Gastroesophageal sphincter (tissue), 4 donors: ENCODE data around the gene ABCB6. TPM values are rescaled to one million over a fixed set of nuclear protein-coding genes. Genes with fewer than 3 reads are reported as not detected.

Source experiments
- ATAC-seq: fragments of 150-250 bp; one replicate; pipeline ENCODE4 v1.9.1; 2016; ENCODE audit warnings: mild to moderate bottlenecking, moderate library complexity
- H3K27ac ChIP-seq, 4 donors: fragments of 200-600 bp; sonication (generic) in 3 of 4; 1 replicate in 3 of 4; 2 replicates in 1 of 4; pipeline ENCODE4 v1.5.1; 2016 to 2019
- H3K27me3 ChIP-seq: fragments of 200-600 bp; sonication (generic); one replicate; pipeline ENCODE4 v1.5.1; 2019
- H3K36me3 ChIP-seq, 2 donors: fragments of 200-600 bp; sonication (generic); one replicate each; pipeline ENCODE4 v1.5.1; 2019; ENCODE audit warnings: control low read depth in 1 of 2
- H3K4me1 ChIP-seq, 3 donors: fragments of 200-600 bp; sonication (generic); 1 replicate in 2 of 3; 2 replicates in 1 of 3; pipeline ENCODE4 v1.5.1; 2016 to 2019; ENCODE audit warnings: control low read depth in 2 of 3
- H3K4me3 ChIP-seq, 2 donors: fragments of 200-600 bp; sonication (generic); one replicate each; pipeline ENCODE4 v1.5.1; 2019; ENCODE audit warnings: mild to moderate bottlenecking in 1 of 2, moderate library complexity in 1 of 2
- H3K9me3 ChIP-seq, 3 donors: fragments of 200-600 bp; sonication (generic); one replicate each; pipeline ENCODE4 v1.5.1; 2017 to 2019; ENCODE audit warnings: control low read depth in 2 of 3
- CTCF ChIP-seq, 4 experiments: fragments of 200-600 bp in 2 of 4; fragments of 450-650 bp in 2 of 4; sonication (generic) in 1 of 4; IDR thresholded peaks; one replicate each; pipeline ENCODE4 v1.5.1; 2017 to 2019; ENCODE audit warnings: antibody characterized with exemption in 4 of 4, mild to moderate bottlenecking in 2 of 4, moderate library complexity in 2 of 4
- EP300 ChIP-seq: sonication (generic); formaldehyde crosslinking; IDR thresholded peaks from one replicate; pipeline ENCODE4 v1.6.1; 2017; ENCODE audit warnings: antibody characterized with exemption, mild to moderate bottlenecking
- POLR2A ChIP-seq, 2 donors: fragments of 450-650 bp; IDR thresholded peaks; one replicate each; pipeline ENCODE4 v1.6.1; 2017; ENCODE audit warnings: antibody characterized with exemption in 2 of 2, mild to moderate bottlenecking in 2 of 2, moderate library complexity in 1 of 2
- POLR2AphosphoS5 ChIP-seq: sonication (generic); formaldehyde crosslinking; IDR thresholded peaks from one replicate; pipeline ENCODE4 v1.6.1; 2017; ENCODE audit warnings: antibody characterized with exemption
- WGBS, 2 donors: methylation state at CpG; one replicate each; pipeline ENCODE4 v1.1.5; 2018; ENCODE audit warnings: low coverage in 1 of 2; 5-methylcytosine and 5-hydroxymethylcytosine counted together
- total RNA-seq, 4 donors: library from RNA; depleted of rRNA; stranded (reverse); fragments of >200 nt; gene quantifications; one replicate each; pipeline ENCODE4 v1.1.0, GENCODE V29; 2016

The ABCB6 gene
- total RNA-seq, 4 donors from 2014 or later, result 11.4 to 19.6 (median 16.8) TPM

DNA sequence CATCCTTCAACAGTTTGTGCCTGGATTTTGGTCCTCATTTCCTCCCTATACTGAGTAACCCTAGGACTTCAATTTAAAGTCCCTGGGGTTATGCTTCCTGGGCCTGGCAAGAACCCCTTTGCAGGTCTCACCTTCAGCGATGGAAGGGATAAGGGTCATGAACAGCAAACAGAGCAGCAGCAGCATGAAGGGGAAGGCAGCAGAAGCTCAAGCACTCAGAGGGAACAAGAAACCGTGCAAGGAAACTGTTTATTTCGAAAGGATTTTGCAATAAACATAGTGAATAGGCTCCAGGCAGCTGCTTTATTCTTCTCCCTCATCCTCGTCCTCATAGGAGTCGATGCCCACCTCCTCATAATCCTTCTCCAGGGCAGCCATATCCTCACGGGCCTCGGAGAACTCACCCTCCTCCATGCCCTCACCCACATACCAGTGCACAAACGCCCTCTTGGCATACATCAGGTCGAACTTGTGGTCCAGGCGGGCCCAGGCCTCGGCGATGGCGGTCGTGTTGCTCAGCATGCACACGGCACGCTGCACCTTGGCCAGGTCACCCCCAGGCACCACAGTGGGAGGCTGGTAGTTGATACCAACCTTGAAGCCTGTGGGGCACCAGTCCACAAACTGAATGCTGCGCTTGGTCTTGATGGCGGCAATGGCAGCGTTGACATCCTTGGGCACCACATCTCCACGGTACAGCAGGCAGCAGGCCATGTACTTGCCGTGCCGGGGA, 31.5 kb upstream of the ABCB6 start:
- Histone ChIP-seq H3K4me1 (peaks cover 3 to 90% (median 34%) of the 10 kb centered on the region in 3 donors), H3K9me3 (no peaks in the 10 kb centered on the region), H3K27me3 (no peaks in the 10 kb centered on the region), H3K27ac (peak overlapping the region; percentile 17 to 90 (median 88)), H3K36me3 (peaks cover 0 to 47% of the 10 kb centered on the region in 2 donors), H3K4me3 (no peak overlapping the region)
- no peak for TF ChIP-seq POLR2A (IDR thresholded peaks at IDR 0.05)
- TF ChIP-seq EP300, result no peak
- no peak for TF ChIP-seq POLR2AphosphoS5
- ATAC-seq, result no peak
- WGBS, 2 donors, result 63 to 74% methylated on average over 3 to 15 of the region's 22 CpGs

DNA sequence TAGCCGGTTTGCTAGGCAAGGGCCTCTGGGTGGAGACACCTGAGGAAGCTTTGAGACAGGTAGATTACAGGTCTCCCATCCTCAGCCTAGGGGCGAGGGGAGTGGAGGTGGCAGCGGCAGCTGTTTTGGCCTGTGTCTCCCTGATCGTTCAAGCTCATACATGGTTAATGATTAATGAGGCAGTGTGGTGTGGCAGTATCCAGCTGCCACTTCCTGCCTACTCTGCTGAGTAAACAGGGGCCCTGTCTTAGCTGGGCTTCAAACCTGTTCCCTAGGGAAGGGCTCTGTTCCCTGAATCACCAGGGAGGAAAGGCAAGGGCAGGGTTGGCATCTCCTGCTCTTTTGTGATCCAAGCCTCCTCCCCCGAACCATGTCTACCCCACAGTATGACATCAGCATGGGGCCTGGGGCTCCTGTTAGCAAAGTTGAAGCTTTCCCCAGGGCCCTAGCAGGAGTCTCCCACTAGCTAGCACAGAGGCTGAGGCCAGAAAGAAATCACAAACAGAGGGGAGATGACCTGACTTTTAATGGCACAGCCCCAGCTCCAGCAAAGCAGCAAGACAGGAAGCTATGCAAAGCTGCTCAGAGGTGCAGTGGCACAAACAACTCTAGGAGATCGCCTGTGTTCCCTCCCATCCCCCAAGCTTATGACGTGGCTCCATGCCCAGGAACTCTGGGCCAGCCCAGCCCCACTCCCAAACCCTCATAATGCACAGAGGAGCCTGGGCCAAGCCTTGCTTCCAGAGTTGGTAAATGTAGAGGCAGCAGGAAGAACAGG, 30.6 kb upstream of the ABCB6 start:
- TF ChIP-seq POLR2AphosphoS5 (peak; percentile 46), POLR2A (IDR thresholded peaks at IDR 0.05) (no peak)
- peak; percentile 46 for ATAC-seq
- WGBS, 2 donors, result 0% methylated on average over 1 of the region's 7 CpGs; no CpG with 5 or more reads in 1 of the 2 donors
- H3K4me1 ChIP-seq, result peaks cover 3 to 89% (median 29%) of the 10 kb centered on the region in 3 donors
- peaks cover 0 to 47% of the 10 kb centered on the region in 2 donors for H3K36me3 ChIP-seq
- peak overlapping the region; percentile 45 to 90 (median 88) for H3K27ac ChIP-seq
- no peaks in the 10 kb centered on the region for H3K9me3 ChIP-seq
- no peaks in the 10 kb centered on the region for H3K27me3 ChIP-seq
- peak overlapping the region in 1 of 2 donors; percentile 1 for H3K4me3 ChIP-seq

DNA sequence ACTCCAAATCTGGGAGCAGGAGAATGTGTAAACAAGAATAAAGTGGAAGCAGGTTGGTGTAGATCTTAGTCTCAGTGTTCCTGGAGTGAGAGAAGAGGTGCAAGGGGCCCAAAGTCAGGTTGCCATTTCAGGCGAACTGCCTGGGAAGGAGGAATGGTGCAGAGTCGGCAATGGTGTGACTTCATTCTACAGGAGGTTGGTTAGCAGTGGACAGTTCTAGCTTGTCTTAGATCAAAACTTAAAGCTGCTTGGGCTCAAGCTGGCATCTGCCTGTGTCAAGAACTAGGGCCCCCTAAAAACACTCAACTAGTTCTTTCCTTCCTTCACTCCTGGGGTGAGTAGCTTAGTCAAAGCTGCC, 30.1 kb upstream of the ABCB6 start:
- TF ChIP-seq EP300, result no peak
- no peak for TF ChIP-seq CTCF (IDR thresholded peaks at IDR 0.05)
- no peak for TF ChIP-seq POLR2AphosphoS5
- TF ChIP-seq POLR2A (IDR thresholded peaks at IDR 0.05), result no peak
- peak overlapping the region in 1 of 2 donors; percentile 1 for H3K4me3 ChIP-seq
- H3K27ac ChIP-seq, result peak overlapping the region; percentile 45 to 90 (median 88)
- no peak for ATAC-seq
- peaks cover 3 to 88% (median 27%) of the 10 kb centered on the region in 3 donors for H3K4me1 ChIP-seq
- WGBS, 2 donors, result 92% methylated on average over 2 of the region's 2 CpGs; no CpG with 5 or more reads in 1 of the 2 donors
- no peaks in the 10 kb centered on the region for H3K27me3 ChIP-seq
- no peaks in the 10 kb centered on the region for H3K9me3 ChIP-seq
- peaks cover 0 to 47% of the 10 kb centered on the region in 2 donors for H3K36me3 ChIP-seq

DNA sequence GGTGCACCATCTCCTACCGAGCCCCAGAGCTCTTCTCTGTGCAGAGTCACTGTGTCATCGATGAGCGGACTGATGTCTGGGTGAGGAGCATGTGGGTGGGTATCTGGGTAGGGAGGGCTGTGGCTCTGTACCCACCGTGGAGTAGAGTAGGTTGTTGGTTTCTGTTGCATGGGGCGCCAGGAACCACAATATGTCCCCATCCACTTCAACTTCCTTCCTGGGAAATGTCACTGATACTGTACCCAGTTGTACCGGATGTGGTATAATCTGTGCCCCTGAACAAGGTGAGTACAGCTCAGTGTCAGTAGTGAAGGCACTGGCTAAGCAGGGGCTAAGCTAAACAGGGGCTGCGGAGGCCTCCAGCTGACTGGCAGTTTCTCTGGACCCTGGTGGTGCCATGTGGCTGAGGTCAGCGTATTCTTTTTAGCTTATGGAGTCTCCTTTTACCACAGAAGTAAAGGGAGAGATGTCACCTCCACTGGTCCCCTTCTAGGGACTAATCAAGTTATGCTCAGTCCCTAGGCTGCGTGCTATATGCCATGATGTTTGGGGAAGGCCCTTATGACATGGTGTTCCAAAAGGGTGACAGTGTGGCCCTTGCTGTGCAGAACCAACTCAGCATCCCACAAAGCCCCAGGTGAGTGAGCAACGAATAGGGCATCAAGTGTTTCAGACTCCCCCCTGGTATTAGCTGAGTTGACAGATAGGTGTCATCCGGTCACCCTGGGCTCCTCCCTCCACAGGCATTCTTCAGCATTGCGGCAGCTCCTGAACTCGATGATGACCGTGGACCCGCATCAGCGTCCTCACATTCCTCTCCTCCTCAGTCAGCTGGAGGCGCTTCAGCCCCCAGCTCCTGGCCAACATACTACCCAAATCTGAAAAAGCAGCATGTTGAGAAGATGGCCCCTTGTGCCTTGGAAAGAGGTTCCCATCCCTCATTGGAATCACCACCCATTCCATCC, 29.2 kb upstream of the ABCB6 start:
- Histone ChIP-seq H3K4me1 (peaks cover 3 to 81% (median 25%) of the 10 kb centered on the region in 3 donors), H3K27me3 (no peaks in the 10 kb centered on the region), H3K9me3 (no peaks in the 10 kb centered on the region), H3K36me3 (peaks cover 0 to 47% of the 10 kb centered on the region in 2 donors), H3K27ac (peak overlapping the region in 3 of 4 donors; percentile 87 to 90 (median 88)), H3K4me3 (no peak overlapping the region)
- TF ChIP-seq POLR2A (IDR thresholded peaks at IDR 0.05) (no peak), POLR2AphosphoS5 (no peak), CTCF (IDR thresholded peaks at IDR 0.05) (no peak), EP300 (no peak)
- no peak for ATAC-seq
- WGBS, 2 donors, result 68 to 93% methylated on average over 3 of the region's 17 CpGs

DNA sequence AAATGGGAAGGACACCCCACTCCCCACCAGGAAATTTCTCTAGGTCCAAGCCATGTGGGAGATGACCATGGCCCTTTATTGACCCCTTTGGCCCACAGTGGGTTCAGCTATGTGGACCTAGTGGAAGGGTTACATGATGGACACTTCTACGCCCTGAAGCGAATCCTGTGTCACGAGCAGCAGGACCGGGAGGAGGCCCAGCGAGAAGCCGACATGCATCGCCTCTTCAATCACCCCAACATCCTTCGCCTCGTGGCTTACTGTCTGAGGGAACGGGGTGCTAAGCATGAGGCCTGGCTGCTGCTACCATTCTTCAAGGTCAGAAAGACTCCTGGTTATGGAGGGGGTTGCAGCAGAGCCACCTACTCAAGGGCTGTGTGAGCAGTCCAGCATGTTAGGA, 27.8 kb upstream of the ABCB6 start:
- Histone ChIP-seq H3K36me3 (peaks cover 0 to 45% of the 10 kb centered on the region in 2 donors), H3K27me3 (no peaks in the 10 kb centered on the region), H3K9me3 (no peaks in the 10 kb centered on the region), H3K4me3 (no peak overlapping the region), H3K4me1 (peaks cover 3 to 67% (median 24%) of the 10 kb centered on the region in 3 donors), H3K27ac (peak overlapping the region in 3 of 4 donors; percentile 14 to 94 (median 89))
- TF ChIP-seq CTCF (IDR thresholded peaks at IDR 0.05), result no peak
- no peak for TF ChIP-seq POLR2AphosphoS5
- TF ChIP-seq POLR2A (IDR thresholded peaks at IDR 0.05), result no peak
- TF ChIP-seq EP300, result no peak
- WGBS, 2 donors, result no CpG with 5 or more reads among the region's 10 CpGs
- ATAC-seq, result no peak
